Measurements from ENCODE around the gene FXN. TPM values are rescaled to one million over a fixed set of nuclear protein-coding genes. Genes with fewer than 3 reads are reported as not detected.

Gene FXN
- total RNA-seq, 1 donor: 2.2 TPM

- Histone ChIP-seq H3K4me2 (ENCODE audit: insufficient read depth, low read length) (no peak overlapping the region), H3K4me3 (ENCODE audit: insufficient read depth, low read length) (no peak overlapping the region), H2AFZ (ENCODE audit: low read length) (no peak overlapping the region), H3K9me3 (ENCODE audit: low read depth, low read length) (no peaks in the 10 kb centered on the region), H3K27me3 (ENCODE audit: insufficient read depth, low read length) (no peaks in the 10 kb centered on the region), H3K79me2 (ENCODE audit: insufficient read depth, low read length) (no peaks in the 10 kb centered on the region), H3K36me3 (ENCODE audit: insufficient read depth, low read length) (no peaks in the 10 kb centered on the region), H3K27ac (ENCODE audit: low read depth, low read length) (no peak overlapping the region), H4K20me1 (ENCODE audit: insufficient read depth, low read length) (no peaks in the 10 kb centered on the region), H3K4me1 (ENCODE audit: insufficient read depth, low read length) (no peaks in the 10 kb centered on the region)
- TF ChIP-seq, protein P1, sequence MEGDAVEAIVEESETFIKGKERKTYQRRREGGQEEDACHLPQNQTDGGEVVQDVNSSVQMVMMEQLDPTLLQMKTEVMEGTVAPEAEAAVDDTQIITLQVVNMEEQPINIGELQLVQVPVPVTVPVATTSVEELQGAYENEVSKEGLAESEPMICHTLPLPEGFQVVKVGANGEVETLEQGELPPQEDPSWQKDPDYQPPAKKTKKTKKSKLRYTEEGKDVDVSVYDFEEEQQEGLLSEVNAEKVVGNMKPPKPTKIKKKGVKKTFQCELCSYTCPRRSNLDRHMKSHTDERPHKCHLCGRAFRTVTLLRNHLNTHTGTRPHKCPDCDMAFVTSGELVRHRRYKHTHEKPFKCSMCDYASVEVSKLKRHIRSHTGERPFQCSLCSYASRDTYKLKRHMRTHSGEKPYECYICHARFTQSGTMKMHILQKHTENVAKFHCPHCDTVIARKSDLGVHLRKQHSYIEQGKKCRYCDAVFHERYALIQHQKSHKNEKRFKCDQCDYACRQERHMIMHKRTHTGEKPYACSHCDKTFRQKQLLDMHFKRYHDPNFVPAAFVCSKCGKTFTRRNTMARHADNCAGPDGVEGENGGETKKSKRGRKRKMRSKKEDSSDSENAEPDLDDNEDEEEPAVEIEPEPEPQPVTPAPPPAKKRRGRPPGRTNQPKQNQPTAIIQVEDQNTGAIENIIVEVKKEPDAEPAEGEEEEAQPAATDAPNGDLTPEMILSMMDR (IDR thresholded peaks at IDR 0.05; ENCODE audit: extremely low read depth, low read depth, low read length): no peak
- peak; percentile 94 for DNase-seq (ENCODE audit: insufficient read length, low spot score, missing footprints)
These were observed 80.1 kb downstream of the FXN start for GRCh38 chr9:69115621-69116020.

- no peaks in the 10 kb centered on the region for H3K36me3 ChIP-seq (ENCODE audit: insufficient read depth, low read length)
- TF ChIP-seq, protein P1 (IDR thresholded peaks at IDR 0.05; ENCODE audit: extremely low read depth, low read depth, low read length): no peak
- no peaks in the 10 kb centered on the region for H4K20me1 ChIP-seq (ENCODE audit: insufficient read depth, low read length)
- no peaks in the 10 kb centered on the region for H3K9me3 ChIP-seq (ENCODE audit: low read depth, low read length)
- H3K4me3 ChIP-seq (ENCODE audit: insufficient read depth, low read length): no peak overlapping the region
- no peak for DNase-seq (ENCODE audit: insufficient read length, low spot score, missing footprints)
- no peaks in the 10 kb centered on the region for H3K79me2 ChIP-seq (ENCODE audit: insufficient read depth, low read length)
- no peak overlapping the region for H3K27ac ChIP-seq (ENCODE audit: low read depth, low read length)
- H3K27me3 ChIP-seq (ENCODE audit: insufficient read depth, low read length): no peaks in the 10 kb centered on the region
- peaks cover 6% of the 10 kb centered on the region for H3K4me1 ChIP-seq (ENCODE audit: insufficient read depth, low read length)
- H3K4me2 ChIP-seq (ENCODE audit: insufficient read depth, low read length): no peak overlapping the region
- no peak overlapping the region for H2AFZ ChIP-seq (ENCODE audit: low read length)
These were observed 83.1 kb downstream of the FXN start for GRCh38 chr9:69118656-69119055.

DNA sequence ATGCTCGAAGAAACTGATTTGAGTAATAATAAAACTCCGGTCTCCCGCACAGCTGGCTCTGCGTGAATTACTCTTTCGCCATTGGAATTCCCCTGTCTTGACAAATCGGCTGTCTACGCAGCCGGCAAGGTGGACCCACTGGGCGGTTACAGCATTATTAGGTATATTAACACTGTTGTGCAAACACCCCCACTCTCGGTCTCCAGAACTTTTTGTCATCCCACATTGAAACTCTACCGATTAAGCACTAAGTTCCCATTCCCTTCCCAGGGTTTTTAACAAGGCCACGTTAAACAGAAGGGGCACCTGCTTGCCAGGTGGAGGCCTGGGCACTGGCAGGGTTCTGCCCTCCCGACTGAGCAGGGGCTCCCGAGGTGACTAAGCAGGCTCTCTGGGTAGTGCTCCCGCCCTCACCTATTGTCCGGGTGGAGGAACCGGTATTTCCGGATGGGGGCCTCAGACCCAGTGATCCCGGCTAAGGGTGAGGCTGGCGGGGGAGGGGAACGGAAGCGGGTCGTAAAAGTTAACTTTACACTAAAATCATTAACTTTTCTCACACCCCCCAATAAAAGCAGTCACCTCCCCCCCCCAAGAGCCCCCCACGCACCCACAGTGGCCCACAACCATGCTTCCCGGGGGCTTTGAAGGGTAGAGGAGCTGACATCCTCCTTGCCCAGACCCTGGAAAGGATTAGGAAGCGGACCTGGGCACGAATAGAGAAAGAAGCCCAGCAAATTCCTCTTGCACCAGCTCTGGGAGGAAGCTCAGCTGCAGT is 85.0 kb downstream of the FXN start:
- H3K4me2 ChIP-seq (ENCODE audit: insufficient read depth, low read length): peak overlapping the region; percentile 97

More for the DNA sequence above, 85.0 kb downstream of the FXN start:
- no peaks in the 10 kb centered on the region for H3K36me3 ChIP-seq (ENCODE audit: insufficient read depth, low read length)
- H4K20me1 ChIP-seq (ENCODE audit: insufficient read depth, low read length): no peaks in the 10 kb centered on the region
- TF ChIP-seq, protein P1 (IDR thresholded peaks at IDR 0.05; ENCODE audit: extremely low read depth, low read depth, low read length): no peak
- H3K4me1 ChIP-seq (ENCODE audit: insufficient read depth, low read length): peaks cover 6% of the 10 kb centered on the region
- H3K27me3 ChIP-seq (ENCODE audit: insufficient read depth, low read length): no peaks in the 10 kb centered on the region
- no peaks in the 10 kb centered on the region for H3K79me2 ChIP-seq (ENCODE audit: insufficient read depth, low read length)
- no peaks in the 10 kb centered on the region for H3K9me3 ChIP-seq (ENCODE audit: low read depth, low read length)
- DNase-seq (ENCODE audit: insufficient read length, low spot score, missing footprints): peak; percentile 85
- peak overlapping the region; percentile 92 for H3K4me3 ChIP-seq (ENCODE audit: insufficient read depth, low read length)
- peak overlapping the region; percentile 47 for H2AFZ ChIP-seq (ENCODE audit: low read length)
- no peak overlapping the region for H3K27ac ChIP-seq (ENCODE audit: low read depth, low read length)
